GM19099 (cell line): ENCODE results near the gene ASB2.

Experiments used
- POLR2A ChIP-seq: IDR thresholded peaks from 3 replicates; pipeline ENCODE4 v1.6.1; 2011; ENCODE audit warnings: low read depth; ENCODE audit not compliant: insufficient read length; ENCODE audit errors: extremely low read depth

ASB2 gene

DNA sequence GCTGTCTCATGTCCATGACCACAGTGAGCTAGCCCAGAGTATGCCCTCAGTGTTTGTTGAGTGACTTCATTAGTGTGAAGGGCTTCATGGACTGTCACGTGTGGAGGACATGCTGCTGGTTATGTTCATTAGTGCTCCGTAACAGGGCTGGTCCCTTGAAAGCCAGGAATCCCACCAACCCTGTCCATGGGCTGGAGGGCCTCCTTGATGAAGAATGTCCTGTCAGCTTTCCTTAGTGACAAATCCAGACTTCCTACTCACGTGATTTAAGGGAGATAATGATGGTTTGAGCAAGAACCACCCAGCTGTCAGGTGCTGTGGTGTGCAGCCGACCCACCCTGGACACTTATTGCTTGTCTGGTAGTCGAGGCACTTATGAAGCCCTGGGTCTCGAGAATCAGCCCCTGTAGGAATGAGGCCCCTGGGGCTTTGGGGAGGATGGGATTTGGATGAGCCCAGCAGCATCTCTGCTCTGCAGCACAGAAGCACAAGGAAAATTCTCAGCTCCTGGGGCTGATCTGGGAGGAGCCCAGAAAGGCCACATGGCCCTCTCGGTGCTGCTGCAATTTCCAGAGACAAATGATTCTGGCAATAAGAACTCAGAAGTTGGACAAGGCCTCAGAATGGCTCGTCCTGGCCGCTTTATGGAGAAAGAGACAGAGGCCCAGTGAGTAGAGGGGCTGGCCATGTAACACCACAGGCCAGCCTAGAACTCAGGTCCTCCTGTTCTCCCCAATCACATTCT lies 86.5 kb downstream of the ASB2 start:
- TF ChIP-seq POLR2A = no peak

DNA sequence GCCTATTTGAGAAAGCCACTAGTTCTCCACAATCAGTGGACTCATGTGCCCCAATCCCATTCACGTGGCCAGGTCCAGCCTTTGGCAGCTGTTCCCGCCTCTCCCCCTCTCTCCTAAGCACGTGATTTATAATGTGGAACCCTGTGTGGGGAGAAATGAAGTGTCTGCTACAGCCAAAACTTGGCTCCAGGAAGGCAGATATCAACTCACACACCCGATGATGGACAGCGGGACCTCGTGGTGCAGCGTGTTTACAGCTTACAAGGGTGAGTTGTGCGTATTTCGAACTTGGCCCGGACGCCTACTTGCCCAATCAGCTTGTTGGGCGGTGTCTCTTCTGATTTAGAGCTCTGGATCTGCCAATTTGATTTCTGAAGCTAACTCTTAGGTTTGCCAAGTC lies 87.4 kb downstream of the ASB2 start:
- no peak for TF ChIP-seq POLR2A

GRCh38 chr14:93884950-93885349 lies 91.4 kb downstream of the ASB2 start:
- TF ChIP-seq POLR2A = no peak
